Natural killer cell (primary cell): ENCODE measurements around the gene FTO. TPM values are rescaled to one million over a fixed set of nuclear protein-coding genes. Genes with fewer than 3 reads are reported as not detected.

Source experiments
- ATAC-seq, 3 donors: fragments of 150-1000 bp in 2 of 3; fragments of 200-7000 bp in 1 of 3; cut with Tn5 transposase; 1 replicate in 1 of 3; 2 replicates in 2 of 3; pipeline ENCODE4 v1.10.0; 2021; ENCODE audit warnings: mild to moderate bottlenecking in 2 of 3, moderate library complexity in 2 of 3
- DNase-seq, 2 donors: peaks; one replicate each; pipeline versions ENCODE4 v3.0.0 to v3.0.0-alpha.2; 2013 to 2021; ENCODE audit warnings: mixed read lengths in 1 of 2
- H3K27ac ChIP-seq: one replicate; pipeline ENCODE4 v1.5.1; 2013; ENCODE audit warnings: mild to moderate bottlenecking, low read length
- H3K27me3 ChIP-seq: one replicate; pipeline ENCODE4 v1.6.1; 2013; ENCODE audit warnings: low read length; ENCODE audit not compliant: control insufficient read depth, insufficient read depth
- H3K36me3 ChIP-seq: one replicate; pipeline ENCODE4 v1.6.1; 2013; ENCODE audit warnings: low read length; ENCODE audit not compliant: control insufficient read depth, insufficient read depth
- H3K4me1 ChIP-seq: one replicate; pipeline ENCODE4 v1.6.1; 2013; ENCODE audit warnings: low read length; ENCODE audit not compliant: control insufficient read depth, insufficient read depth
- H3K4me3 ChIP-seq: one replicate; pipeline ENCODE4 v1.5.1; 2013; ENCODE audit warnings: low read length
- H3K9me3 ChIP-seq: one replicate; pipeline ENCODE4 v1.6.1; 2013; ENCODE audit warnings: low read length; ENCODE audit not compliant: control insufficient read depth, insufficient read depth
- H3K27ac Mint-ChIP-seq, 2 donors: one replicate each; pipeline ENCODE4 v1.8.0; 2022; ENCODE audit warnings: mild to moderate bottlenecking in 2 of 2, mixed read lengths in 2 of 2, moderate library complexity in 1 of 2
- H3K27me3 Mint-ChIP-seq, 2 donors: one replicate each; pipeline ENCODE4 v1.8.0; 2022; ENCODE audit warnings: low read depth in 2 of 2, mixed read lengths in 2 of 2
- H3K36me3 Mint-ChIP-seq: one replicate; pipeline ENCODE4 v1.8.0; 2022; ENCODE audit warnings: mixed read lengths
- H3K4me1 Mint-ChIP-seq, 2 donors: one replicate each; pipeline ENCODE4 v1.8.0; 2022; ENCODE audit warnings: mixed read lengths in 2 of 2
- H3K4me3 Mint-ChIP-seq: one replicate; pipeline ENCODE4 v1.8.0; 2022; ENCODE audit warnings: mild to moderate bottlenecking, moderate library complexity, mixed read lengths
- H3K9me3 Mint-ChIP-seq, 2 donors: one replicate each; pipeline ENCODE4 v1.8.0; 2022; ENCODE audit warnings: mixed read lengths in 2 of 2
- WGBS: methylation state at CpG from one replicate; pipeline ENCODE4 v1.1.7; 2013; ENCODE audit warnings: missing lambda C conversion rate; ENCODE audit not compliant: insufficient coverage; 5-methylcytosine and 5-hydroxymethylcytosine counted together
- intact Hi-C: fragments of 100-400 bp; cut with micrococcal nuclease; formaldehyde crosslinking; loops from one replicate; pipeline ENCODE4 v1.14.2; 2022
- total RNA-seq, 4 donors: library from RNA; stranded (reverse); fragments of 120-200 nt in 1 of 4; gene quantifications; one replicate each; pipeline versions ENCODE4 v1.2.3 to v1.2.4, GENCODE V29; 2013 to 2022
- TF ChIP-seq, protein P1 (sequence below): fragments of 200-600 bp; IDR thresholded peaks from one replicate; pipeline ENCODE4 v1.8.0; 2022; ENCODE audit warnings: antibody characterized with exemption

Gene FTO
- total RNA-seq, 3 donors from 2014 or later (not counting 1 experiment from before 2014, with no cell fraction given) = 55.4 to 70.5 (median 55.4) TPM

DNA sequence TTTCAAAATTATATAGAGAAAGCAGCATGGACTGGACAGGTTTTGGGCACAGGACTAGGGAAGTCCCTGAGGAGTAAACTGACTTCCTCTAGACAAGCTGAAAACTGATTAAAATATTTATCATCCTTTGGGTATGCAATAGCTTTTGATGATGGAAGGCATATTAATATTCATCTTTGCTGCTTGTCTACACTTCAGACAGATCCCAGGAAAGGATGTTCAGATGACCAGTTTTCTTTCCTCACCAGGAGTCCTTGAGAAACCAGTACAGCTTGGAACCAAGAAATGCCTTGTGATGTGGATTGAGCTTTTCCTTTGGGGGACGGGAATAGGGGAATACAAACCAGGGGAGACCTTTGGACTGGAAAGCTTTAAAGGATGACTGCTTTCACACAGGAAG lies 195.5 kb downstream of the FTO start:
- Mint-ChIP-seq H3K9me3 (no peaks in the 10 kb centered on the region), H3K36me3 (no peaks in the 10 kb centered on the region), H3K4me1 (peaks cover 16 to 17% of the 10 kb centered on the region in 2 donors), H3K4me3 (no peak overlapping the region), H3K27me3 (no peaks in the 10 kb centered on the region), H3K27ac (peak overlapping the region; percentile 7 to 44)
- Histone ChIP-seq H3K9me3 (no peaks in the 10 kb centered on the region), H3K36me3 (no peaks in the 10 kb centered on the region), H3K4me3 (no peak overlapping the region), H3K27ac (no peak overlapping the region), H3K4me1 (no peaks in the 10 kb centered on the region), H3K27me3 (no peaks in the 10 kb centered on the region)
- ATAC-seq = no peak
- DNase-seq = no peak
- intact Hi-C loops = no loop called here
- WGBS = 61% methylated on average over 1 of the region's 1 CpG
- TF ChIP-seq, protein P1, sequence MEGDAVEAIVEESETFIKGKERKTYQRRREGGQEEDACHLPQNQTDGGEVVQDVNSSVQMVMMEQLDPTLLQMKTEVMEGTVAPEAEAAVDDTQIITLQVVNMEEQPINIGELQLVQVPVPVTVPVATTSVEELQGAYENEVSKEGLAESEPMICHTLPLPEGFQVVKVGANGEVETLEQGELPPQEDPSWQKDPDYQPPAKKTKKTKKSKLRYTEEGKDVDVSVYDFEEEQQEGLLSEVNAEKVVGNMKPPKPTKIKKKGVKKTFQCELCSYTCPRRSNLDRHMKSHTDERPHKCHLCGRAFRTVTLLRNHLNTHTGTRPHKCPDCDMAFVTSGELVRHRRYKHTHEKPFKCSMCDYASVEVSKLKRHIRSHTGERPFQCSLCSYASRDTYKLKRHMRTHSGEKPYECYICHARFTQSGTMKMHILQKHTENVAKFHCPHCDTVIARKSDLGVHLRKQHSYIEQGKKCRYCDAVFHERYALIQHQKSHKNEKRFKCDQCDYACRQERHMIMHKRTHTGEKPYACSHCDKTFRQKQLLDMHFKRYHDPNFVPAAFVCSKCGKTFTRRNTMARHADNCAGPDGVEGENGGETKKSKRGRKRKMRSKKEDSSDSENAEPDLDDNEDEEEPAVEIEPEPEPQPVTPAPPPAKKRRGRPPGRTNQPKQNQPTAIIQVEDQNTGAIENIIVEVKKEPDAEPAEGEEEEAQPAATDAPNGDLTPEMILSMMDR = no peak

DNA sequence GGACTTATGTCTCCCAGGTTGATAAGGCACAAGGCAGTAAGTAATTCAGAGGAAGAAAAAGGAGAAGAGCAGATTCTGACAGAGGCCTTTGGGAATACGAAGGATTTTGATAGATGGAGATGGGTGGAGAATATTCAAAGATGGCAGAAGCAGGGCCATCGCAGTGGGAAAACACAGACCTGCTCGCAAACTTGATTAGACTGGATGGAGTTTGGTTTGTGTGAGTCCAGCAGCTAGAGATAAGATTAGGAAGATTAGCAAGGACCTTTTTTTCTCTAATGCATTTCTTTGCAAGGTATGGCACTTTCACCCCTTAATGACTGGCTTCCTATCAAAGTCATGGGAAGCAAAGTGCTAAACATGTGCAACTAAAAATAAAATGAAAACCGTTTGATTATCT lies 196.7 kb downstream of the FTO start:
- DNase-seq = no peak
- Histone ChIP-seq H3K36me3 (no peaks in the 10 kb centered on the region), H3K27ac (no peak overlapping the region), H3K4me1 (no peaks in the 10 kb centered on the region), H3K9me3 (no peaks in the 10 kb centered on the region), H3K27me3 (no peaks in the 10 kb centered on the region), H3K4me3 (no peak overlapping the region)
- no peaks in the 10 kb centered on the region for H3K9me3 Mint-ChIP-seq
- H3K27ac Mint-ChIP-seq = no peak overlapping the region
- intact Hi-C loops = no loop called here
- WGBS = 83% methylated on average over 4 of the region's 4 CpGs
- TF ChIP-seq, protein P1 = no peak
- no peaks in the 10 kb centered on the region for H3K36me3 Mint-ChIP-seq
- ATAC-seq = no peak
- H3K4me1 Mint-ChIP-seq = peaks cover 16 to 17% of the 10 kb centered on the region in 2 donors
- no peaks in the 10 kb centered on the region for H3K27me3 Mint-ChIP-seq
- H3K4me3 Mint-ChIP-seq = no peak overlapping the region

DNA sequence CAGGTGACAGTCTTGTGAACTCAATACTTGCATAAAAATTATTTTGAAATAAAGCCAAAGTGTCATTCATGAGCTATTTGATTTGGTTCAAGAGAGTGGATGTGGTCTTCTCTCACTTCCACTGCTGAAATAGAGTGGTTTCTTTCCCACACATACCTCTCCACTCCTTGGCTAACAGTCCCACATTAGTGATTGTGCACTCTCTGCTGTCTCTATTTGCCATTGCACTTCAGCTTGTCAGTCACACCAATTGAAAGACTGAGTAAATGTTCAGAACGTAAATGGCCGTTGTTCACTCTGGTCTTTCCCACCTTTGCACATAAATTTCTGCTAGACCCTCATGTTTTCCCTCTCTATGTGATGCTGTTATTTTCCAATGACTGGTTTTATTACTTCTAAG lies 197.5 kb downstream of the FTO start:
- H3K4me3 ChIP-seq = no peak overlapping the region
- H3K4me1 Mint-ChIP-seq = peaks cover 16 to 17% of the 10 kb centered on the region in 2 donors
- WGBS = 95% methylated on average over 2 of the region's 2 CpGs
- no peaks in the 10 kb centered on the region for H3K36me3 ChIP-seq
- DNase-seq = no peak
- TF ChIP-seq, protein P1 = no peak
- H3K36me3 Mint-ChIP-seq = no peaks in the 10 kb centered on the region
- H3K27ac Mint-ChIP-seq = no peak overlapping the region
- no peak overlapping the region for H3K4me3 Mint-ChIP-seq
- H3K9me3 ChIP-seq = no peaks in the 10 kb centered on the region
- intact Hi-C loops = no loop called here
- no peaks in the 10 kb centered on the region for H3K4me1 ChIP-seq
- no peaks in the 10 kb centered on the region for H3K9me3 Mint-ChIP-seq
- H3K27ac ChIP-seq = no peak overlapping the region
- H3K27me3 ChIP-seq = no peaks in the 10 kb centered on the region
- ATAC-seq = no peak
- no peaks in the 10 kb centered on the region for H3K27me3 Mint-ChIP-seq

DNA sequence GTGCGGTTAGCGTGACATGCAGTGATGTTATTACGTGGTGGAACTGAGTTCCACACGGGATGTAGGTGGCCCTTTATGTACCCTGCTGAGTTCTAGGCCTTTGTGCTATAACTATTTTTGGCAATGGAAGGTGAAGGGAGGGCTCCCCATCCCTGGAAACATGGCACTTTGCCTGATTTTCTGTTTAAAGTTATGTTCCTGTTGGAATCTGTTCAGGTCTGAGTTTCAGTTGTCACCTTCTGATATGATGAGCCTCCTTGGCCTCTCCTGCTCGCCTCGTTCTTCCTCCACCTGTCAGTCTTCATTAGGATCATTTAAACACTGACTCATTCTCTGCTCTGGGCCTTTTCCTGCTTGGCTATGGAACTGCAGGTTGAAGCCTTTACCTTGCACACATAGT lies 200.6 kb downstream of the FTO start:
- Mint-ChIP-seq H3K4me1 (peaks cover 8 to 9% of the 10 kb centered on the region in 2 donors), H3K27ac (no peak overlapping the region), H3K27me3 (no peaks in the 10 kb centered on the region), H3K4me3 (no peak overlapping the region), H3K36me3 (no peaks in the 10 kb centered on the region), H3K9me3 (no peaks in the 10 kb centered on the region)
- Histone ChIP-seq H3K4me1 (no peaks in the 10 kb centered on the region), H3K4me3 (no peak overlapping the region), H3K27me3 (no peaks in the 10 kb centered on the region), H3K36me3 (no peaks in the 10 kb centered on the region), H3K9me3 (no peaks in the 10 kb centered on the region), H3K27ac (no peak overlapping the region)
- WGBS = 96% methylated on average over 6 of the region's 6 CpGs
- intact Hi-C loops = no loop called here
- DNase-seq (no peak), ATAC-seq (no peak)
- TF ChIP-seq, protein P1 = no peak
